ENCODE data around the gene HNRNPK.

Gene HNRNPK

DNA sequence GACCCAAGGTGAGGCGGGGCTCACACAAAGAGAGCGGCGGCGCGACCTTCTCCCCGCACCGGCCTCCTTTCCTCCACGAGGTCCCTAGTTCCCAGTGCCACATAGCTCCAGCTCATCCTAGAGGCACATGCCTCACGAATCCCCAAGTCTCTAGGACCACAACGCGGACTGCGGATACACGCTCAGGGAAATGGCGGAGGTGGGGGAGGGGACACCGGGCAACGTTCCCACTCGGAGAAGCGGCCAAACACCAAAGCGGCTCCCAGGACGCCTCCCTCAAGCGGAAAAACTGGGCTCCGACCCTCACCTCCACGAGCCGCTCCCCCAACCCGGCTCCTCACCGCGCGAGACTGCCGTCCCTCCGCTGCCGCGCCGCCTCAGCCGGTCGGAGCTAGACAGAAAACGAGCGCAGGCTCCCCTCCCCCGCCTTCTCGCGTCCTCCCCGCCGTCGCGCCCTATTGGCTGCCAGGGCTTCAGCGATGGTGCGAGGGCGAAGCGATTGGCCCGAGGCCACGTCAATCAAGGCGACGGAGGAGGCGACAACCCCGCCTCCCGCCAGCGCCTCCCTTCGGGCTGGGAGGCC lies at the start of gene HNRNPK:
Gene HNRNPK, minus strand, starts transcription at position 404 of the 583 bp plus-strand sequence. CDS start 1,963 bp downstream, outside the sequence.
- peak; percentile 94 for DNase-seq

GRCh38 chr9:84027201-84027600 lies 47.2 kb upstream of the HNRNPK start:
- DNase-seq: no peak

DNA sequence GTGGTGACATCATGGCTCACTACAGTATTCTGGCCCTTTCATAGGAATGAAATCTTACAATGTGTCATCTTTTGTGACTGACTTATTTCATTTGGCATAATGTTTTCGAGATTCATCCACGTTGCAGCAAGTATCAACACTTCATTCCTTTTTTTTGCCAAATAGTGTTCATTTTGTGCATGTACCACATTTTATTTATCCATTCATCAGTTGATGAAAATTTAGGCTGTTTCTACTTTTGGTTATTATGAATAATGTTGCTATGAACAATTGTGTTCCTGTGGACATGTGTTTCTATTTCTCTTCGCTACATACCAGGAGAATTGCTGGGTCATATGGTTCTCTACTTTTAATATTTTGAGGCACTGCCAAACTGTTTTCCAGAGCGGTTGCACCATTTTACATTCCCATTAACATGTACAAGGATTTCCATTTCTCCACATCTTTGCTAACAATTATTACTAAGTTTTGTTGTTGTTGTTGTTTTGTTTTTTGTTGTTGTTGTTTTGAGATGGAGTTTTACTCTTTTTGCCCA lies 44.1 kb upstream of the HNRNPK start:
- DNase-seq: no peak

- no peak for DNase-seq
Measured at GRCh38 chr9:84007662-84008061, 27.6 kb upstream of the HNRNPK start.

GRCh38 chr9:84003246-84003645 lies 23.2 kb upstream of the HNRNPK start:
- DNase-seq: no peak

DNA sequence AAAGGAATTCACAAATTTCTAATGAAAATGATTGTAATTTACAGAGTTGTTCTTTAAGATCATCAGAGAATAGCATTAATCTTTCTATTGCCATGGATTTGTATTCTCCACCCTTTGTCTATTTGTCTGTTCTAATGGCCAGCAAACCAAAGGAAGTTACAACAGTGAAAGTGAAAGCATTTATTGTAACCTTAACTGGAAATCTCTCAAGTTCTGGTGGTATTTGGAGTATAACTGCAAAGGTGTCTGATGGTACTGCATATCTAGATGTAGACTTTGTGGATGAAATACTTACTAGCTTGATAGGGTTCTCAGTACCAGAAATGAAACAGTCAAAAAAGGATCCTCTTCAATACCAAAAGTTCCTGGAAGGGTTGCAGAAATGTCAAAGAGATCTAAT lies 22.3 kb upstream of the HNRNPK start:
- no peak for DNase-seq

DNA sequence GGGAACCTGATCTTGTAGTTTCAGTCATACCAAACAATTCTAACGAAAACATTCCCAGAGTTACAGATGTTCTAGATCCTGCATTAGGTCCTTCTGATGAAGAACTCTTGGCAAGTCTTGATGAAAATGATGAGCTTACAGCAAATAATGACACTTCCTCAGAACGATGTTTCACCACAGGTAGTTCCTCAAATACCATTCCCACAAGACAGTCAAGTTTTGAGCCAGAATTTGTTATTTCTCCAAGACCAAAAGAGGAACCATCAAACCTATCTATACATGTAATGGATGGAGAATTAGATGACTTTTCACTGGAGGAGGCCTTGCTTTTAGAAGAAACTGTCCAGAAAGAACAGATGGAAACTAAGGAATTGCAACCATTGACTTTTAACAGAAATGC lies 21.6 kb upstream of the HNRNPK start:
- DNase-seq: no peak

GRCh38 chr9:84000186-84000585 lies 20.2 kb upstream of the HNRNPK start:
- no peak for DNase-seq

- no peak for DNase-seq
Measured at GRCh38 chr9:83999141-83999918, 19.3 kb upstream of the HNRNPK start.

DNA sequence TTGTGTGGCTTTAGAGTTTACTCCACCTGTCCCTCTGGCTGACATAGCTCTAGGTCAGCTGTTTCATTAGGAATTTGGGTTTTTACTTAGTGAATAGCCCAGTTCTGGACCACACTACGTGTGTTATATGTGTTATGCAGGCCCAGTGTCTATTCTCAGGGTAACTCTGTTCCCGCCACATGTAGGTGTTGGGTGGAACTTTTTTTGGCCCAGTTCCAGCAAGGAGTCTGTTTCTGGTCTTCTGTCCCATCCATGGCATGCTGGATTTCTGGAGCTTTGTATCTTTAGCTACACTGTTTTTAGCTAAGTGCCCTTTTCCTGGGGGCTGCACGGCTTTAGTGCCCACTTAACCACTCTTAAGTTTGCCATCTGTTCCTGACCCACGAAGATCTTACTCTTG lies 16.1 kb upstream of the HNRNPK start:
- no peak for DNase-seq

DNA sequence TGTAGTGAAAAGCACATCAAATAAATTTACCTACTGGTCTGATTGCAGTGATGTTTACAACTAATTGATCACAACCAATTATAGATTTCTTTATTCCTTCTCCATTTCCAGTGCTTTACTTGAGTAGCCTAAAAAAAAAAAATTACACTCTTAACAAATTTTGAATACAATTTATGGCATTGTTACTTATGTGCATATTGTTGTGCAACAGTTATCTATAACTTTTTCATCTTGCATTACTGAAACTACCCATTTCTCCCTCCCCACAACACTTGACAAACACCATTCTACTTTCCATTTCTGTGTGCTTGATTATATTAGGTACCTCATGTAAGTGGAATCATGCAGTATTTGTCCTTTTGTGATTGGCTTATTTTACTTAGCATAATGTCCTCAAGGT lies 12.9 kb upstream of the HNRNPK start:
- no peak for DNase-seq

- no peak for DNase-seq
Measured at GRCh38 chr9:83992407-83992806, 12.4 kb upstream of the HNRNPK start.

DNA sequence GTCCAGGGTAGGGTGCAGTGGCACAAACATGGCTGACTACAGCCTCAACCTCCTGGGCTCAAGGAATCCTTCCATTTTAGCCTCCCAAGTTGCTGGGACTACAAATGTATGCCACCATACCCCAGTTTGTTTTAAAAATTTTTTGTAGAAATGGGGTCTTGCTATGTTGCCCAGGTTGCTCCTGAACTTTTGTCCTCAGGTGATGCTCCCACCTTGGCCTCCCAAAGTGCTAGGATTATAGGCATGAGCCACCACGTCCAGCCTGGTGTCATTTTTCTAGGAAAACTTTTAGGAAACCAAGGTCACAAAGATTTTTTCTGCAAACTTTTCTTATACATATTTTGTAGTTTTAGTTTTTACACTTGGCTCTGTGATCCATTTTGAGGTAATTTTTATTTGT lies 11.3 kb upstream of the HNRNPK start:
- DNase-seq: no peak

DNA sequence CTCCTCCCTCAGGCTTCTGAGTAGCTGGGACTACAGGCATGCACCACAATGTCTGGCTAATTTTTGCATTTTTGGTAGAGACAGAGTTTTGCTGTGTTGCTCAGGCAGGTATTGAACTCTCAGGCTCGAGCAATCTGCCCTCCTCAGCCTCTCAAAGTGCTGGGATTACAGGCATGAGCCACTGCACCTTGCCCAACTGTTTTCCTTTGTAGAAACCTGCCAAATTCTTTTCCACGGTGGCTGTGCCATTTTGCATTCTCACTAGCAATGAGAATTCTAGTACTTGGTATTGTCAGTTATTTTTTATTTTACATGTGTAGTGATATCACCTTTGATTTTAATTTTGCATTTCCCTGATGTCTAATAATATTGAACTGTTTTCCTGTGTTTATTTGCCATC lies 8.4 kb upstream of the HNRNPK start:
- DNase-seq: no peak

DNA sequence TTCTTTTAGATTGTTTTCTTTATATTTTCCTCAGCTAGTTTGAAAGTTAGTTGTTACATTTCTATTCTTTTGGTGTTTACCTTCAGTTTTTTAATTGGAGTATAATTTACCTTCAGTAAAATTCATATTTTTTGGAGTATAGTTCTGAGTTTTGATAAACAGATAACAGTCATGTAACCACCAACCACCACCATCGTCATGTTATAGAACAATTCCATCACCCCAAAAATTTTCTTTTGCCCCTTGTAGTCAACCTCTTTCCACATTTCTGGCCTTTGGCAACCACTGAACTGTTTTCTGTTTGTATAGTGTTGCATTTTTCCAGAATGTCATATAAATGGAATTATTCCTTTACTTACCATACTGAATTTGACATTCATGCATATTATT lies 7.4 kb upstream of the HNRNPK start:
- DNase-seq: no peak

DNA sequence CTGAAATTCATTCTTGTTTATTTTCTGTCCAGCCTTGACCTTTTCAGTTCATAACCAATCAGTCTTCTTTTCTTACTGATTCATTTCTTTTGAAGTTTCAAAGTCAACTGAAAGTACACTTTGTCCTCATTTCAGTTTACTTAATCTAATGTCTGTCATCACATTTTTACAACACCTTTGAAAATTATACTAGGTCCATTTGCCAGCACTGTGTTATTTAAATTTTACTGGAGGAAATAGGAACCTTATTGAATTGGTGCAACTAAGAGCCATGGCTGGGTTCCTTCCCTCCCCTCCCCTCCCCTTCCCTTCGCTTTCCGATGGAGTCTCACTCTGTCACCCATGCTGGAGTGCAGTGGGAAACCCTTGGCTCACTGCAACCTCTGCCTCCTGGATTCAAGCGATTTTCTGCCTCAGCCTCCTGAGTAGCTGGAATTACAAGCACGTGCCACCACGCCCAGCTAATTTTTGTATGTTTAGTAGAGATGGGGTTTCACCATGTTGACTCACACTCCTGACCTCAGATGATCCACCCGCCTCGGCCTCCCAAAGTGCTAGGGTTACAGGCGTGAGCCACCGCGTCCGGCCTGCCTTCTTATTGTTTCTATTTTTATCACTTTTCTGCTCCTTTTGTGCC lies 6.9 kb upstream of the HNRNPK start:
- DNase-seq: no peak

DNA sequence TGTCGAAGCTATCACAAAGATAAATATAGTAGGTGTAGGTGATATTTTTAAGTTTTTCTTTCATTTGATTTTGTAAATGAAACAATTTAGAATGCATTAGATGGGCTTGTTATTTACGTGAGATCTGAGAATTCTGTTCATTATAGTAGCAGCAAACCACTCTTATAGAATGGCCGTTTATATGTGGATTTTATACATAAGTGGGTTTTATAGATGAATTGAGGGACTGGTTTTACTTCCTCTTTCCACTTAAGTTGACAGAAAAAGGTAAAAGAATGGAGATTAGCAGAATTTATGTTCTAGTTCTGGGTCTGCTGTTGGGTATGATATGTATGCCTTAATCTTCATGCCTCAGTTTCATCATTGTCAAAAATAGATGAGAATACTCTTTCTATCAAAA lies 6.2 kb upstream of the HNRNPK start:
- DNase-seq: no peak

DNA sequence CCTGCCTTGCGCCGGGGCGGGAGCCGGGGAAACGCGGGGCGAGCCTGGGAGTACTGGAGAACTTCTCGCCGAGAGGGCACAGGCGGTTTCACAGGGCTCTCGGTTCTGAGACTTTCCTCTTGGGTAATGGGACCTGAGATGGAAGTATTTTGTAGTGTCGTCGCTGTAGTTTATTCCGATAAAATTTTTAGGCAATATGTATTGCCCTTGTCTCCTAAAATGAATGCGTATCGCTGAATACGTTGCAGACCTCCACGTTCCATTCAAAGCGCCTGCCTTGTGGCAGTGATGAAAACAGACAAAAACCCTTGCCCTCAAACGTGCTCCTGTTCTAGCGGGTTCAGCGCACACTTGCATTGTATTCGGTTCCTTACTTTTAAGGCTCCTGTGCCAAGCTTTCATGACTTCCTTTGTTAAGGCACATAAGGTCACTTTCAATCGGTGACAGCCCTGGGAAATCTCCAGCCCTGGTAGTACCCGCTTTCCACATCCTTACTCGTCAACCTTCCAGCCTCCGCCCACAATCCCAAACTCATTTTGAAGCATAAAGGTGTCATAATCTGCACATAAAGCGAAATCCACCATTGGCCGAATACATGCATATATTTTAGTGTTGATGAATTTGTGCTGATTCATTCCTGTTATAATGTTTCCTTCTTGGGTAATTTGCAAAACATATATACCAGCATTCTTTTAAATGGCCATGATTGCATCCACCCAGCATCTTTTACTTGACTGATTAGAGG lies 1.3 kb upstream of the HNRNPK start:
- no peak for DNase-seq

DNA sequence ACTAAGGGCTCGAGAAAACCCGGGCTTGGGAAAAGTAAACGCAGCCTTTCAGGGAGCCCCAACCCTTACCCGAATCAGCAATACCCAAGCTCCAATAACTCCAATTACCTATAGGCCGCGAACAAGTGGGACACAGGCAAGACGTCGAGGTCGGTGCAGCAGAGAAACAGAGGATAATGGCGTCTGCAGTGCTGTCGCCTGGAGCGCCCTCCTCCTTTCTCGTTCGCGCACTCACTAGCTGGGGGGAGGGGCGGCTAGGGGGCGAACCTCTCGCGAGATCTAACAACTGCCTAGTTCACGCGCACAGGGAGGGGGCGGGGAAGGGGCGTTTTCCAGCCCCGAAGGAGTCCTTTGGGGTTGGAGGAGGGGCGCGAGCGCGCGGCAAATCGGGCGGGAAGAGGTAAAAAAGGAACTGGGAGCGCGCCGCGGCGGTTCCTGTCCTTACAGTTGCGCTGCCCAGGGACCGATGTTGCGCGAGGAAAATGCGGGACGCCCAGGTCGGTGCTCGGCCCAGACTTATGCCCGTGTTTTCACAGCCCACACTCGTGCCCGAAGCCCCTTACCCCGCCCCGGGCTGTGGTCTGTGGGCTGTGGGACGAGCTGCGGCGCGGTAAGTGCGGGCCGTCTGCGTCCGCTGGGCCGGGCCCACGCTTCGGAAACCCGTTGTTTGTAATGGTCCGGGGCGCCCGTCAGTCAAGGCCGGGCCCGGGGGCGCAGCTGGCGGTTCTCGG lies 545 bp upstream of the HNRNPK start, which contains the start of gene RMI1:
Gene RMI1, plus strand, starts transcription at position 411 of the 731 bp plus-strand sequence. CDS start 20,182 bp downstream, outside the sequence.
- DNase-seq: peak; percentile 95

DNA sequence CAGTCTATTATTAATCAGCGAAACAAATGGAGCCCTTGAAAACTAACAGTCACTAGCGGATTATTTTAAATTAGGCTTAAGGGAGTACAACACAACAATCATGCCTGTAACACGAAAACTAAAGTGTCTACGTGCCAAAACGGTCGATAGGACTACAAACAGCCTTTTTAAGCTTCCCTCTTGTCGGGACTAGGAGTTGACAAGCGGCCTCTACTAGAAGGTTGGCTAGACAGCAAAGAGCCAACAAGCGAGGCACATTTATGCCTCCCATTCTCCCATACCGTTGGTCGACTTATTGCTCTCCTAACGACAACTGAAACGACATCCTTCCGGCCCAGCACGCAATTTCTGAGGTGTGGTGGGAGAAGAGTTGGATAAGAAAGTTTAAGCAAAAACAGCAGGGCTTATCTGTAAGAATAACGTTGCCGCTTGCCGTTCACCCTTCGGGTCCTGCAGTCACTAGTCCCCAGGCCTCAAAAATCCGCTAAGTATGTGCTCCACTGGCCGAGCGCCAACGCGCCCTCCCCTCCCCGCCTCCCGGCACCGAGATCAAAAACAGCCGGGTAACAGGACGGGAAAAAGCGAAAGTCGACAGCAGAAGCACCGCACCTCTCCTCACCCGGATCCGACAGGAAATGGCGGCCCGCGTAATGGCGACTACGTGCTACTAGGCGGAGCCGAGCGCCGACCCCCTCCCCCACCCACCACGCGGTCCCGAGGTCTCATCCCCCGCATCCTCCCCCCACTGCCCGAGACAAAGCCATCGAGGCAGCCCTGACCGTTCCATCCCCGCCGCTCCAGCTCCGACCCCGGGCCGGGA lies 813 bp downstream of the HNRNPK start:
- peak; percentile 71 for DNase-seq

GRCh38 chr9:83977196-83977595 lies 2.8 kb downstream of the HNRNPK start:
- DNase-seq: no peak

GRCh38 chr9:83976372-83976771 lies 3.6 kb downstream of the HNRNPK start:
- no peak for DNase-seq
